ENCODE data around the gene TMPRSS7.
A peak's percentile ranks its signal among the peaks of the same experiment; 100 is the strongest.

TMPRSS7 gene

GRCh38 chr3:112074006-112074405 is 39.5 kb downstream of the TMPRSS7 start:
- no peak for DNase-seq

GRCh38 chr3:112074616-112075497 is 40.3 kb downstream of the TMPRSS7 start:
- DNase-seq, result no peak

GRCh38 chr3:112078125-112079083 is 43.9 kb downstream of the TMPRSS7 start:
- DNase-seq, result no peak

GRCh38 chr3:112083239-112083638 is 48.7 kb downstream of the TMPRSS7 start:
- DNase-seq, result no peak

- no peak for DNase-seq
Observed at GRCh38 chr3:112084980-112085705, 50.6 kb downstream of the TMPRSS7 start.

- no peak for DNase-seq
Observed at GRCh38 chr3:112085735-112086075, 51.2 kb downstream of the TMPRSS7 start.

GRCh38 chr3:112086076-112086854 is 51.7 kb downstream of the TMPRSS7 start, which contains the start of gene C3orf52:
C3orf52 (plus strand) TSS chr3:112086389; CDS start chr3:112086408, 19 bp downstream.
- DNase-seq, result peak; percentile 58 to 63

- no peak for DNase-seq
Observed at GRCh38 chr3:112086875-112087524, 52.5 kb downstream of the TMPRSS7 start.

- no peak for DNase-seq
Observed at GRCh38 chr3:112087746-112088145, 53.2 kb downstream of the TMPRSS7 start.

- no peak for DNase-seq
Observed at GRCh38 chr3:112088944-112089343, 54.4 kb downstream of the TMPRSS7 start.

- DNase-seq, result no peak
Observed at GRCh38 chr3:112089956-112090886, 55.7 kb downstream of the TMPRSS7 start.

- DNase-seq, result no peak
Observed at GRCh38 chr3:112090887-112091586, 56.5 kb downstream of the TMPRSS7 start.

- no peak for DNase-seq
Observed at GRCh38 chr3:112092496-112093179, 58.1 kb downstream of the TMPRSS7 start.

GRCh38 chr3:112093180-112093522 is 58.6 kb downstream of the TMPRSS7 start:
- DNase-seq, result no peak

- no peak for DNase-seq
Observed at GRCh38 chr3:112095731-112096130, 61.2 kb downstream of the TMPRSS7 start.

- DNase-seq, result no peak
Observed at GRCh38 chr3:112096176-112096575, 61.6 kb downstream of the TMPRSS7 start.

- no peak for DNase-seq
Observed at GRCh38 chr3:112097378-112097777, 62.8 kb downstream of the TMPRSS7 start.

- DNase-seq, result no peak
Observed at GRCh38 chr3:112101916-112102315, 67.4 kb downstream of the TMPRSS7 start.

- DNase-seq, result no peak
Observed at GRCh38 chr3:112104774-112105173, 70.2 kb downstream of the TMPRSS7 start.
